Activated T-cell treated with anti-CD3 and anti-CD28 coated beads, Interleukin-2, amount 50 U/mL, for 72 hours (primary cell): Measurements from ENCODE around the gene FGFBP3. TPM values are rescaled to one million over a fixed set of nuclear protein-coding genes. Genes with fewer than 3 reads are reported as not detected.
A peak's percentile ranks its signal among the peaks of the same experiment; 100 is the strongest.

Source experiments
- ATAC-seq, 2 donors: fragments of 150-1000 bp; cut with Tn5 transposase; replicated peaks in 1 of 2; 2 replicates each; pipeline ENCODE4 v1.10.0; 2021; ENCODE audit warnings: moderate library complexity in 2 of 2, mild to moderate bottlenecking in 1 of 2
- DNase-seq, 2 donors: peaks; one replicate each; pipeline ENCODE4 v3.0.0; 2021 to 2022; ENCODE audit warnings: mixed read lengths in 1 of 2
- H3K27ac Mint-ChIP-seq: one replicate; pipeline ENCODE4 v1.8.0; 2022; ENCODE audit warnings: mild to moderate bottlenecking, moderate library complexity, mixed read lengths
- H3K27me3 Mint-ChIP-seq: one replicate; pipeline ENCODE4 v1.8.0; 2022; ENCODE audit warnings: low read depth, mixed read lengths
- H3K36me3 Mint-ChIP-seq, 2 donors: one replicate each; pipeline ENCODE4 v1.8.0; 2022; ENCODE audit warnings: mixed read lengths in 2 of 2, mild to moderate bottlenecking in 1 of 2; ENCODE audit not compliant: insufficient read depth in 2 of 2
- H3K4me1 Mint-ChIP-seq: one replicate; pipeline ENCODE4 v1.8.0; 2022; ENCODE audit warnings: low read depth, mixed read lengths
- H3K4me3 Mint-ChIP-seq, 2 donors: one replicate each; pipeline ENCODE4 v1.8.0; 2022; ENCODE audit warnings: mild to moderate bottlenecking in 2 of 2, mixed read lengths in 2 of 2, moderate library complexity in 2 of 2
- H3K9me3 Mint-ChIP-seq, 2 donors: one replicate each; pipeline ENCODE4 v1.8.0; 2022; ENCODE audit warnings: mixed read lengths in 2 of 2
- total RNA-seq, 2 donors: library from RNA; stranded (reverse); gene quantifications; one replicate each; pipeline ENCODE4 v1.2.3, GENCODE V29; 2022

Gene FGFBP3
- total RNA-seq, 2 donors from 2014 or later, result 1.1 to 1.4 TPM

- H3K9me3 Mint-ChIP-seq, result no peaks in the 10 kb centered on the region
- H3K4me1 Mint-ChIP-seq, result peaks cover under 1% of the 10 kb centered on the region
- H3K36me3 Mint-ChIP-seq, result peaks cover 0 to 1% of the 10 kb centered on the region in 2 donors
- no peak for DNase-seq
- H3K27me3 Mint-ChIP-seq, result peaks cover 24% of the 10 kb centered on the region
- no peak for ATAC-seq
- no peak overlapping the region for H3K27ac Mint-ChIP-seq
- no peak overlapping the region for H3K4me3 Mint-ChIP-seq
Measured at GRCh38 chr10:91893051-91893450, 16.2 kb downstream of the FGFBP3 start.

- DNase-seq, result no peak
- H3K27me3 Mint-ChIP-seq, result peaks cover 15% of the 10 kb centered on the region
- peaks cover 0 to 3% of the 10 kb centered on the region in 2 donors for H3K36me3 Mint-ChIP-seq
- ATAC-seq, result no peak
- no peak overlapping the region for H3K27ac Mint-ChIP-seq
- no peak overlapping the region for H3K4me3 Mint-ChIP-seq
- no peaks in the 10 kb centered on the region for H3K9me3 Mint-ChIP-seq
- peaks cover 8% of the 10 kb centered on the region for H3K4me1 Mint-ChIP-seq
Measured at GRCh38 chr10:91891125-91892001, 17.9 kb downstream of the FGFBP3 start.

- H3K9me3 Mint-ChIP-seq, result no peaks in the 10 kb centered on the region
- ATAC-seq (peak; percentile 84), DNase-seq (peak; percentile 18 to 28)
- peaks cover 0 to 3% of the 10 kb centered on the region in 2 donors for H3K36me3 Mint-ChIP-seq
- H3K27ac Mint-ChIP-seq, result peak overlapping the region; percentile 15
- H3K4me3 Mint-ChIP-seq, result peak overlapping the region; percentile 92 to 98
- peaks cover 27% of the 10 kb centered on the region for H3K27me3 Mint-ChIP-seq
- H3K4me1 Mint-ChIP-seq, result peaks cover 8% of the 10 kb centered on the region
Measured at GRCh38 chr10:91887272-91888076, 21.8 kb downstream of the FGFBP3 start.

GRCh38 chr10:91886954-91887271 lies 22.4 kb downstream of the FGFBP3 start:
- DNase-seq (no peak), ATAC-seq (no peak)
- H3K4me1 Mint-ChIP-seq, result peaks cover 8% of the 10 kb centered on the region
- H3K4me3 Mint-ChIP-seq, result peak overlapping the region; percentile 92 to 98
- H3K9me3 Mint-ChIP-seq, result no peaks in the 10 kb centered on the region
- peaks cover 27% of the 10 kb centered on the region for H3K27me3 Mint-ChIP-seq
- peaks cover 0 to 3% of the 10 kb centered on the region in 2 donors for H3K36me3 Mint-ChIP-seq
- no peak overlapping the region for H3K27ac Mint-ChIP-seq

GRCh38 chr10:91885362-91886079 lies 23.8 kb downstream of the FGFBP3 start:
- peaks cover 27% of the 10 kb centered on the region for H3K27me3 Mint-ChIP-seq
- H3K4me1 Mint-ChIP-seq, result peaks cover 8% of the 10 kb centered on the region
- no peak overlapping the region for H3K4me3 Mint-ChIP-seq
- H3K36me3 Mint-ChIP-seq, result peaks cover 0 to 3% of the 10 kb centered on the region in 2 donors
- no peak for ATAC-seq
- no peaks in the 10 kb centered on the region for H3K9me3 Mint-ChIP-seq
- no peak for DNase-seq
- no peak overlapping the region for H3K27ac Mint-ChIP-seq

GRCh38 chr10:91884536-91884935 lies 24.8 kb downstream of the FGFBP3 start:
- Mint-ChIP-seq H3K27me3 (peaks cover 25% of the 10 kb centered on the region), H3K4me3 (no peak overlapping the region), H3K4me1 (peaks cover 8% of the 10 kb centered on the region), H3K27ac (no peak overlapping the region), H3K9me3 (no peaks in the 10 kb centered on the region), H3K36me3 (peaks cover 0 to 3% of the 10 kb centered on the region in 2 donors)
- no peak for DNase-seq
- no peak for ATAC-seq

- peaks cover 0 to 2% of the 10 kb centered on the region in 2 donors for H3K36me3 Mint-ChIP-seq
- H3K27ac Mint-ChIP-seq, result no peak overlapping the region
- ATAC-seq, result no peak
- no peak overlapping the region for H3K4me3 Mint-ChIP-seq
- H3K27me3 Mint-ChIP-seq, result peaks cover 20% of the 10 kb centered on the region
- H3K9me3 Mint-ChIP-seq, result no peaks in the 10 kb centered on the region
- no peak for DNase-seq
- peaks cover 8% of the 10 kb centered on the region for H3K4me1 Mint-ChIP-seq
Measured at GRCh38 chr10:91883549-91884444, 25.5 kb downstream of the FGFBP3 start.

GRCh38 chr10:91880310-91880709 lies 29.0 kb downstream of the FGFBP3 start:
- Mint-ChIP-seq H3K4me1 (no peaks in the 10 kb centered on the region), H3K4me3 (no peak overlapping the region), H3K27ac (no peak overlapping the region), H3K27me3 (peaks cover 2% of the 10 kb centered on the region), H3K36me3 (no peaks in the 10 kb centered on the region), H3K9me3 (no peaks in the 10 kb centered on the region)
- no peak for ATAC-seq
- no peak for DNase-seq

GRCh38 chr10:91879515-91880170 lies 29.6 kb downstream of the FGFBP3 start:
- no peak for DNase-seq
- no peak for ATAC-seq
- H3K36me3 Mint-ChIP-seq, result no peaks in the 10 kb centered on the region
- no peak overlapping the region for H3K4me3 Mint-ChIP-seq
- no peaks in the 10 kb centered on the region for H3K4me1 Mint-ChIP-seq
- no peak overlapping the region for H3K27ac Mint-ChIP-seq
- no peaks in the 10 kb centered on the region for H3K9me3 Mint-ChIP-seq
- H3K27me3 Mint-ChIP-seq, result no peaks in the 10 kb centered on the region

GRCh38 chr10:91875779-91876178 lies 33.5 kb downstream of the FGFBP3 start:
- H3K4me3 Mint-ChIP-seq, result no peak overlapping the region
- no peaks in the 10 kb centered on the region for H3K36me3 Mint-ChIP-seq
- no peak for DNase-seq
- no peak overlapping the region for H3K27ac Mint-ChIP-seq
- ATAC-seq, result peak; percentile 53 to 63
- no peaks in the 10 kb centered on the region for H3K27me3 Mint-ChIP-seq
- H3K9me3 Mint-ChIP-seq, result no peaks in the 10 kb centered on the region
- H3K4me1 Mint-ChIP-seq, result no peaks in the 10 kb centered on the region

- no peaks in the 10 kb centered on the region for H3K4me1 Mint-ChIP-seq
- H3K4me3 Mint-ChIP-seq, result no peak overlapping the region
- H3K36me3 Mint-ChIP-seq, result no peaks in the 10 kb centered on the region
- H3K27me3 Mint-ChIP-seq, result no peaks in the 10 kb centered on the region
- H3K27ac Mint-ChIP-seq, result no peak overlapping the region
- DNase-seq (no peak), ATAC-seq (no peak)
- H3K9me3 Mint-ChIP-seq, result no peaks in the 10 kb centered on the region
Measured at GRCh38 chr10:91875156-91875555, 34.1 kb downstream of the FGFBP3 start.

- ATAC-seq (no peak), DNase-seq (no peak)
- Mint-ChIP-seq H3K9me3 (no peaks in the 10 kb centered on the region), H3K27me3 (no peaks in the 10 kb centered on the region), H3K4me3 (no peak overlapping the region), H3K4me1 (peaks cover 10% of the 10 kb centered on the region), H3K36me3 (peaks cover 1 to 8% of the 10 kb centered on the region in 2 donors), H3K27ac (no peak overlapping the region)
Measured at GRCh38 chr10:91865562-91866081, 43.7 kb downstream of the FGFBP3 start.
